Stimulated activated naive CD8-positive, alpha-beta T cell treated with anti-CD3 and anti-CD28 coated beads, Interleukin-15, amount 100 ng/mL, for 72 hours (primary cell): ENCODE data around the gene COASY.

Source experiments
- ATAC-seq: fragments of 150-1000 bp; cut with Tn5 transposase; 2 replicates; pipeline ENCODE4 v1.10.0; 2021; ENCODE audit warnings: mild to moderate bottlenecking, moderate library complexity
- DNase-seq, 2 donors: peaks; one replicate each; pipeline ENCODE4 v3.0.0; 2021 to 2022
- H3K27ac Mint-ChIP-seq, 2 donors: one replicate each; pipeline ENCODE4 v1.8.0; 2022; ENCODE audit warnings: mild to moderate bottlenecking in 2 of 2, mixed read lengths in 2 of 2, moderate library complexity in 2 of 2
- H3K27me3 Mint-ChIP-seq: one replicate; pipeline ENCODE4 v1.8.0; 2022; ENCODE audit warnings: mixed read lengths
- H3K4me1 Mint-ChIP-seq: one replicate; pipeline ENCODE4 v1.8.0; 2022; ENCODE audit warnings: mild to moderate bottlenecking, mixed read lengths
- H3K4me3 Mint-ChIP-seq, 2 donors: one replicate each; pipeline ENCODE4 v1.8.0; 2022; ENCODE audit warnings: mild to moderate bottlenecking in 2 of 2, mixed read lengths in 2 of 2, moderate library complexity in 1 of 2
- H3K9me3 Mint-ChIP-seq, 2 donors: one replicate each; pipeline ENCODE4 v1.8.0; 2022; ENCODE audit warnings: mixed read lengths in 2 of 2

The COASY gene

DNA sequence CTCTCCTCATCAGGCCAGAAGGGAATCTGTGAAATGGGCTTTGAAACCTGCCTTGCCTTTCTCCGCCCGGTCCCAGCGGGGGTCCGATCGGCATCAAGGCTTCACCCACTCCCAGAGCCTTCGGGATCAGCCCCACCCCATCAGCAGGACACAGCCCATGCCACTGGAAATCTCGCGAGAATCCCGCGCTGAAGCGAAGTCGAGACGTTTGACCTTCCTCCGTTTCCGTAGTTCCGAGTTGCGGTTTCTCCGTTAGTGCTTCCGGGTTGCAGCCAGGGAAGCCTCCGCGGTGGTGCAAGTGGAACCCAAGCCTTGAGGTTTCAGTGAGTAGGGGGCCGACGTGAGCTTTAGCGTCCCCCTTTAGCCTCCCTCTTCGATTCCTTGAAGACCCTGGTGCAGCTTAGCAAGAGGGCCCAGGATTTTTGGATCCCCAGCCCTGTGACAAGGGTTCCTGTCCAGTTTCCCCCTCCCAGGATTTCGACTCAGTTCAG, at the start of gene COASY:
Gene COASY, plus strand, starts transcription at position 252 of the 491 bp plus-strand sequence. CDS start 475 bp downstream, outside the sequence.
- ATAC-seq: peak; percentile 80
- Mint-ChIP-seq H3K27ac (peak within 1 kb of the TSS; percentile 97 to 99), H3K4me1 (peaks cover 58% of the 10 kb centered on the region), H3K9me3 (no peaks in the 10 kb centered on the region), H3K4me3 (peak within 1 kb of the TSS; percentile 93 to 98), H3K27me3 (no peaks in the 10 kb centered on the region)
- peak; percentile 89 to 94 for DNase-seq

DNA sequence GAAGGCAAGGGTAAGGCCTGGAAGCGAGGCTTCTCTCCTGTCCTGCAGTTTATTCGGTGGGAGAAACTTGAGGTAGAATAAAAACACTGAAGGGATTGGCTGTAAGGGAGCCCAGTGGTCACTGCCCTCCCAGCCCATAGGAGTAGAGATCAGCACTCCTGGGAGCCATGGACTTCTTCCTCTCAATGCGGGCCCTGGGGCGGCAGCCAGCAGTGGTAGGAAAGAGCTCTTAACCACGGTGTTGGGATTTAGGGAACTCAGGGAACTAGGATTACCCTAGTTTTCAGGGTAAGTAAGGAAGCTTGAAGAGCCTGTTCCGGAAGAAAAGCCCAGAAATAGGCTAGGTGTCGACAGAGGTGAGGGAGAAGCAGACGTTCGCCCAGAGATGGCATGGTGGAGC, 49.7 kb upstream of the COASY start:
- DNase-seq (no peak), ATAC-seq (no peak)
- no peaks in the 10 kb centered on the region for H3K9me3 Mint-ChIP-seq
- H3K4me1 Mint-ChIP-seq: peaks cover 14% of the 10 kb centered on the region
- H3K27ac Mint-ChIP-seq: peak overlapping the region in 1 of 2 donors; percentile 51
- H3K4me3 Mint-ChIP-seq: no peak overlapping the region
- no peaks in the 10 kb centered on the region for H3K27me3 Mint-ChIP-seq

DNA sequence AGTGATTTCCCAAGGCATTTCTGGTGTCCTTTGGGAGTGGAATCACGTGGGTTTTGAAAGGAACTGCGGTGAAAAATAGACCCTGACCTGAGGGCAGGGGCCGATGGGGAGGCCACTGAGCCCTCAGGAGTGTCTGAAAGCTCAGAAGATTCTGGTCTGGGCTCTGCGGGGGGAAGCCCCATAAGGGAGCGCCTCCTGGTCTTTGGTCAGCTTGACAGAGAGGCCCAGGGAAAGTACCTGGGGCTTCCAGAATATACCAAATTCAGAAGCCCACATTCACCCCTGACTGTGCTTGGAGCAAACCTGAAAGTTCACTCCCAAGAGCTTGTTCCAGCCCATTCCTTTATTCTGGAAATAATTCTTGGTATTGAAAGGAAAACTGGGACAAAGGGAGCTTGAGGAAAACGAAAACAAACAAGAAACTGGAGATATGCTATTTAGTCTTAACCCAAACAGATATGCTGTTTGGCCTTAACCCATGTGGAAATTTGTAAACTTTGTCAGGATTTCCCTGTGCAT, 49.2 kb upstream of the COASY start:
- H3K27ac Mint-ChIP-seq: no peak overlapping the region
- ATAC-seq: peak; percentile 65
- H3K27me3 Mint-ChIP-seq: no peaks in the 10 kb centered on the region
- H3K4me3 Mint-ChIP-seq: no peak overlapping the region
- DNase-seq: no peak
- H3K9me3 Mint-ChIP-seq: no peaks in the 10 kb centered on the region
- H3K4me1 Mint-ChIP-seq: peaks cover 19% of the 10 kb centered on the region

- DNase-seq: no peak
- Mint-ChIP-seq H3K9me3 (no peaks in the 10 kb centered on the region), H3K4me1 (peaks cover 19% of the 10 kb centered on the region), H3K27ac (no peak overlapping the region), H3K4me3 (no peak overlapping the region), H3K27me3 (no peaks in the 10 kb centered on the region)
- ATAC-seq: no peak
Measured at GRCh38 chr17:42513686-42514085, 48.3 kb upstream of the COASY start.

DNA sequence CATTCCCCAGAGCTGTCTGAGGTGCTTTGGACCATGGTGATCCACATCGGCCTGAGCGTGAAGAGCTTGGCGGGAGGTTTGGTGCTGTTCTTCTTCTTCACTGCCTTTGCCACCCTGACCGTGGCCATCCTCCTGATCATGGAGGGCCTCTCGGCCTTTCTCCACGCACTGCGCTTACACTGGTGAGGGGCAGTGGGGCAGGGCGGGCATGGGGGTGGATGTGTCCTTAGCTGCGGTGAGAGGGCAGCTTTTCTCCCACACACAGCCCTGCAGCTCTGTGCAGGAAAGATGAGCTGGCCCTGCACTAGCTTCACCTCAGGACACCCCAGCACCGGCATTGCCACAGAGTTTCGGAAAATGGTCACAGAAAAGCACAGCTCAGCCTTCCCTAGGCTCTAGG, 47.7 kb upstream of the COASY start:
- Mint-ChIP-seq H3K4me1 (peaks cover 19% of the 10 kb centered on the region), H3K27me3 (no peaks in the 10 kb centered on the region), H3K27ac (no peak overlapping the region), H3K4me3 (no peak overlapping the region), H3K9me3 (no peaks in the 10 kb centered on the region)
- DNase-seq (no peak), ATAC-seq (no peak)

- no peak for DNase-seq
- no peak overlapping the region for H3K27ac Mint-ChIP-seq
- H3K4me3 Mint-ChIP-seq: no peak overlapping the region
- no peaks in the 10 kb centered on the region for H3K9me3 Mint-ChIP-seq
- peaks cover 19% of the 10 kb centered on the region for H3K4me1 Mint-ChIP-seq
- H3K27me3 Mint-ChIP-seq: no peaks in the 10 kb centered on the region
- no peak for ATAC-seq
Measured at GRCh38 chr17:42514867-42515266, 47.1 kb upstream of the COASY start.

DNA sequence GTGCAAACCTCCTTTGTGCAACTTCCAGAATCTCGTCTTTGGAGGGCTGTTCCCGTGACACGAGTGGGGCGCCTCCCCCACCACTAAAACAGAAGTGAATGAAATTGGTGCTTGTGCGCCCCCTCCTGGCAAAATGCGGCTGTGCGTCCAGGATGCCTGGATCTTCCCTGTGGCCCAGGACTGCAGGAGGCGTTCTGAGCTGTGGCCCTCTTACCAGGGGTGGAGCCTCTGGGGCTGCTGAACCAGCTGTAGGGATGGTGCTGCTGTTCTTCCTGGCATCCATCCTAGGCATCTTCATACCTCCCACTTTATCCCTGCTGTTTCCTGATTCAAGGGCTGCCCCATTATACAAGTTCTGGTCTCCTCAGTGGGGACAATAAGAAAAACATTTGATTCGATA, 44.4 kb upstream of the COASY start:
- DNase-seq (peak; percentile 72 to 75), ATAC-seq (peak; percentile 85)
- H3K27me3 Mint-ChIP-seq: peaks cover 19% of the 10 kb centered on the region
- no peaks in the 10 kb centered on the region for H3K9me3 Mint-ChIP-seq
- peaks cover 11% of the 10 kb centered on the region for H3K4me1 Mint-ChIP-seq
- H3K27ac Mint-ChIP-seq: no peak overlapping the region
- H3K4me3 Mint-ChIP-seq: no peak overlapping the region

DNA sequence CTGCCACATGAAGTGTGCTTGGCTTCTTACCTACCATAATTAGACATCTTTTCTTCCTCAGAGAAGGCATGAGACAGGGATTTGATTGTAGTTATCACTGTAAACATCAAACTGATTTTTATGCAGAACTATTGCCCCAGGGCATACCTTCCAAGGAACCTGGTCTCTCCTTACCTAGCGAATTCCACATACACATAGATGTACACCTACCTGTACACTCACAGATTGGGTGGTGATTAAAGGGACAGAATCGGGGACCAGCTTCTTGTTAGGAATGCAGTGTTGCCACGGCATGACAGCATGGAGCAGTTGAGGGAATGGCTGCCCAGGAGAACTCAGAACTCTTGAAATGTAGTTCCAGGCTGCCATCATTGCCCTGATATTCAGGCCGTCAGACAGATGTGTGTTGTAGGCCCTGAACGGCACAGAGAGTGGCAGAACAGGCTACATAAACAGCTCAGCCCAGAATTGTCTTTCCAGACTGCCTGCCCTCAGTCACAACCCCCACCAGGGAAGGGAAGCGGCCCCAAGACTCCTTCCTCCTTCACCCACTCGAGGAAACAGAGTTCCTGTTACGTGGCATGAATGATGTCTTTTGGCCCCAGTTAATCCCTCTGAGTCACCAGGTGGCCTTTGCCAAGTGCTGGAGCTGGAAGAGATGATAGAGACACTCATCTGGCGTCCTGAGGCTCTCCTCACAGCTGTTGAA, 43.7 kb upstream of the COASY start:
- DNase-seq: no peak
- ATAC-seq: no peak
- no peak overlapping the region for H3K27ac Mint-ChIP-seq
- no peak overlapping the region for H3K4me3 Mint-ChIP-seq
- peaks cover 7% of the 10 kb centered on the region for H3K4me1 Mint-ChIP-seq
- H3K27me3 Mint-ChIP-seq: peaks cover 19% of the 10 kb centered on the region
- H3K9me3 Mint-ChIP-seq: no peaks in the 10 kb centered on the region

- no peak for DNase-seq
- Mint-ChIP-seq H3K4me1 (peaks cover 9% of the 10 kb centered on the region), H3K4me3 (no peak overlapping the region), H3K9me3 (no peaks in the 10 kb centered on the region), H3K27ac (no peak overlapping the region), H3K27me3 (peaks cover 19% of the 10 kb centered on the region)
- no peak for ATAC-seq
Measured at GRCh38 chr17:42518755-42519545, 43.0 kb upstream of the COASY start.

GRCh38 chr17:42519546-42520491, 42.1 kb upstream of the COASY start:
- no peak overlapping the region for H3K27ac Mint-ChIP-seq
- no peak for ATAC-seq
- H3K4me1 Mint-ChIP-seq: peaks cover 15% of the 10 kb centered on the region
- peaks cover 19% of the 10 kb centered on the region for H3K27me3 Mint-ChIP-seq
- no peak overlapping the region for H3K4me3 Mint-ChIP-seq
- no peak for DNase-seq
- H3K9me3 Mint-ChIP-seq: no peaks in the 10 kb centered on the region

DNA sequence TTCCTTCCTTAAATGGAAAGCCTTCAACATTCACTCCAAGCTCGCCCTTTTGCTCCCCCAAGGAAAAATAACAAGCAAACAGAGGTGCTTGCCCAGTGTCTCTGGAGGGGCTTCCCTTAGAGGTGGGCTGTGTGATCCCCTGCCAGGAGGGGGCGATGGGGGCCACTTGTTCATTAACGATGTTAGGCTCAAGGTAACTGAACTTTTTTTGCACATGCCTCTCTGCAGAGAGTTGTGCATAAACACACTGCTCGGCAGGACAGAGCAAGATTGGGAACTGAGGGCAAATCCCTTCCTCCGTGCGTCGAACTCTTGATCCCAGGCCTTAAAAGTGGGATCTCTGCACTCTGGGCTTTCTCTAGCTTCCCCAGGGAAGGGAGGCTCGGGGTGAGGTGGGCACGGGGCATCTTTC, 41.4 kb upstream of the COASY start:
- Mint-ChIP-seq H3K9me3 (no peaks in the 10 kb centered on the region), H3K27ac (no peak overlapping the region), H3K27me3 (peaks cover 19% of the 10 kb centered on the region), H3K4me1 (peaks cover 15% of the 10 kb centered on the region), H3K4me3 (no peak overlapping the region)
- DNase-seq: no peak
- no peak for ATAC-seq

GRCh38 chr17:42521036-42521435, 40.9 kb upstream of the COASY start:
- Mint-ChIP-seq H3K4me3 (no peak overlapping the region), H3K27ac (no peak overlapping the region), H3K27me3 (peaks cover 19% of the 10 kb centered on the region), H3K4me1 (peaks cover 15% of the 10 kb centered on the region), H3K9me3 (no peaks in the 10 kb centered on the region)
- DNase-seq: no peak
- ATAC-seq: peak; percentile 63

GRCh38 chr17:42521666-42522262, 40.2 kb upstream of the COASY start:
- no peak overlapping the region for H3K4me3 Mint-ChIP-seq
- DNase-seq (no peak), ATAC-seq (no peak)
- H3K9me3 Mint-ChIP-seq: no peaks in the 10 kb centered on the region
- H3K27me3 Mint-ChIP-seq: peaks cover 19% of the 10 kb centered on the region
- H3K27ac Mint-ChIP-seq: no peak overlapping the region
- peaks cover 15% of the 10 kb centered on the region for H3K4me1 Mint-ChIP-seq

DNA sequence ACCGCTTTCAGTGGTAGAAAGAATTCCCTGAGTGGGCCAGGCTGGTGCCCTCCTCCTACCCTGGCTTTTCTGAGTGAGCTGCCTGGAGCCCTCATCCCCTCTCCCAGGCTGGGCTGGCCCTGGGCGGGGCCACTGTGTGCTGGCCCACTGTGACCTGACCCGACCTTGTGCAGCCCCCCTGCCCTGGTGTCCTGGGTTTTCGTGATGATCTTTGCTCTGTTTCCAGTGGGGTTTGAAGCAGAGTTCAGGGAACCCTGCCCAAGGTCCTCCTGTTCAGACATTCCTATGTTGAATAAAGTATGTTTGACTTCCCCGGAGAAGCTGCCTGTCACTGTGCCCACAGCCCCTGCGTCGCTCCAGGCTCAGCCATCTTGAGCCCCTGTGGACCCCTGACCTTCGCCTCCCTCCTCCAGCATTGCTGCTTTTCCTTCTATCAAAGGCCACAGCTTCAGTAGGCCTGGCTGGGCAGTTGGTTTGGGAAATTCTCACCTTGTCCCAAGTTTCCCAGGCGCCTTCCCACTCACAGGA, 39.6 kb upstream of the COASY start:
- DNase-seq: no peak
- peaks cover 19% of the 10 kb centered on the region for H3K27me3 Mint-ChIP-seq
- H3K27ac Mint-ChIP-seq: peak overlapping the region; percentile 49 to 81
- H3K4me1 Mint-ChIP-seq: peaks cover 17% of the 10 kb centered on the region
- H3K9me3 Mint-ChIP-seq: no peaks in the 10 kb centered on the region
- no peak overlapping the region for H3K4me3 Mint-ChIP-seq
- ATAC-seq: no peak
